ENCODE measurements around the gene TPCN2. TPM values are rescaled to one million over a fixed set of nuclear protein-coding genes. Genes with fewer than 3 reads are reported as not detected.
"Not testable (repeated sequence)": the region's sequence is repeated elsewhere in the genome, so short reads cannot be mapped to it uniquely, and the experiment has no call there.

Gene TPCN2
- total and polyA plus RNA-seq, 4 donors: 6.4 to 20.8 (median 12.1) TPM

GRCh38 chr11:69076129-69076791 lies 27.5 kb downstream of the TPCN2 start:
- 83% methylated on average over 20 of the region's 20 CpGs for WGBS
- DNase-seq (ENCODE audit: low spot score): no peak
- Histone ChIP-seq H3K27me3 (ENCODE audit: control insufficient read depth in 4 of 4, insufficient read depth in 4 of 4, low read length in 3 of 4) (no peaks in the 10 kb centered on the region), H3K27ac (ENCODE audit: low read depth in 1 of 2, low read length in 2 of 2) (no peak overlapping the region), H3K36me3 (ENCODE audit: control insufficient read depth in 4 of 4, insufficient read depth in 3 of 4, low read depth in 1 of 4, low read length in 3 of 4) (peaks cover 11 to 75% (median 28%) of the 10 kb centered on the region in 4 donors), H3K9ac (ENCODE audit: low read depth in 1 of 2, low read length in 2 of 2) (no peak overlapping the region), H3K4me1 (ENCODE audit: control insufficient read depth in 4 of 4, insufficient read depth in 4 of 4, low read length in 3 of 4) (no peaks in the 10 kb centered on the region), H3K4me3 (ENCODE audit: low read depth in 1 of 3, low read length in 3 of 3) (no peak overlapping the region), H3K9me3 (ENCODE audit: control insufficient read depth in 4 of 4, low read length in 3 of 4) (no peaks in the 10 kb centered on the region)
- TF ChIP-seq ZBTB33 (IDR thresholded peaks at IDR 0.05) (no peak), EGR1 (IDR thresholded peaks at IDR 0.05; ENCODE audit: low read depth in 2 of 2) (no peak), HNF4A (conservative IDR thresholded peaks at IDR 0.05) (no peak), RXRA (IDR thresholded peaks at IDR 0.05) (no peak), HNF4G (IDR thresholded peaks at IDR 0.05) (no peak), ATF3 (IDR thresholded peaks at IDR 0.05) (no peak), TAF1 (conservative IDR thresholded peaks at IDR 0.05) (no peak), GABPA (IDR thresholded peaks at IDR 0.05 in 1 of 2, conservative IDR thresholded peaks at IDR 0.05 in 1 of 2) (no peak), CTCF (IDR thresholded peaks at IDR 0.05; ENCODE audit: low read depth, low read length, missing input control) (no peak), REST (IDR thresholded peaks at IDR 0.05) (no peak), MAX (IDR thresholded peaks at IDR 0.05) (no peak), NR2F2 (IDR thresholded peaks at IDR 0.05) (no peak), YY1 (IDR thresholded peaks at IDR 0.05) (no peak)

GRCh38 chr11:69076977-69077376 lies 28.2 kb downstream of the TPCN2 start:
- not testable (repeated sequence) for H3K27ac ChIP-seq (ENCODE audit: low read depth in 1 of 2, low read length in 2 of 2); H3K4me1 ChIP-seq (ENCODE audit: control insufficient read depth in 4 of 4, insufficient read depth in 4 of 4, low read length in 3 of 4); H3K9me3 ChIP-seq (ENCODE audit: control insufficient read depth in 4 of 4, low read length in 3 of 4); H3K27me3 ChIP-seq (ENCODE audit: control insufficient read depth in 4 of 4, insufficient read depth in 4 of 4, low read length in 3 of 4); H3K9ac ChIP-seq (ENCODE audit: low read depth in 1 of 2, low read length in 2 of 2); DNase-seq (ENCODE audit: low spot score); H3K4me3 ChIP-seq (ENCODE audit: low read depth in 1 of 3, low read length in 3 of 3)
- H3K36me3 ChIP-seq (ENCODE audit: control insufficient read depth in 4 of 4, insufficient read depth in 3 of 4, low read depth in 1 of 4, low read length in 3 of 4): peaks cover 7 to 76% (median 26%) of the 10 kb centered on the region in 4 donors
- WGBS: 60% methylated on average over 6 of the region's 6 CpGs
